Gastrocnemius medialis (tissue), 4 donors: ENCODE measurements around the gene CD82.

Experiments used
- CTCF ChIP-seq, 5 experiments: fragments of 450-650 bp in 3 of 5; fragments of 200-600 bp in 2 of 5; sonication (generic) in 2 of 5; IDR thresholded peaks in 4 of 5; conservative IDR thresholded peaks in 1 of 5; 1 replicate in 4 of 5; 2 replicates in 1 of 5; pipeline ENCODE4 v1.5.1; 2016 to 2019; ENCODE audit warnings: antibody characterized with exemption in 5 of 5, mild to moderate bottlenecking in 3 of 5, moderate library complexity in 3 of 5
- POLR2A ChIP-seq, 2 donors: fragments of 450-650 bp; IDR thresholded peaks; one replicate each; pipeline ENCODE4 v1.6.1; 2017; ENCODE audit warnings: antibody characterized with exemption in 2 of 2, mild to moderate bottlenecking in 2 of 2, moderate library complexity in 2 of 2

- TF ChIP-seq POLR2A (IDR thresholded peaks at IDR 0.05) (no peak), CTCF (IDR thresholded peaks at IDR 0.05 in 4 of 5, conservative IDR thresholded peaks at IDR 0.05 in 1 of 5) (no peak)
Observed at GRCh38 chr11:44563711-44564110, 1.8 kb upstream of the CD82 start.
